Prostate gland (tissue), 2 donors: ENCODE results near the gene UBALD1. TPM values are rescaled to one million over a fixed set of nuclear protein-coding genes. Genes with fewer than 3 reads are reported as not detected.

Experiments used
- DNase-seq: peaks from one replicate; pipeline ENCODE4 v3.0.0-alpha.2; 2019; ENCODE audit warnings: low spot score
- H3K27ac ChIP-seq, 2 donors: fragments of 200-600 bp; sonication (generic); 2 replicates each; pipeline ENCODE4 v1.5.1; 2017 to 2019
- H3K27me3 ChIP-seq: fragments of 200-600 bp; sonication (generic); replicated peaks from 2 replicates; pipeline ENCODE4 v1.5.1; 2019; ENCODE audit not compliant: insufficient read depth
- H3K36me3 ChIP-seq, 2 donors: fragments of 200-600 bp; sonication (generic); 1 replicate in 1 of 2; 2 replicates in 1 of 2; pipeline versions ENCODE4 v1.5.1 to v1.8.1; 2017 to 2019
- H3K4me1 ChIP-seq: fragments of 200-600 bp; sonication (generic); replicated peaks from 2 replicates; pipeline ENCODE4 v1.5.1; 2019
- H3K4me3 ChIP-seq, 2 donors: fragments of 200-600 bp; sonication (generic); 2 replicates each; pipeline ENCODE4 v1.5.1; 2017 to 2019
- H3K9me3 ChIP-seq: fragments of 200-600 bp; sonication (generic); 2 replicates; pipeline ENCODE4 v1.5.1; 2017
- POLR2A ChIP-seq: fragments of 450-650 bp; IDR thresholded peaks from one replicate; pipeline ENCODE4 v1.6.1; 2016; ENCODE audit warnings: antibody characterized with exemption, mild to moderate bottlenecking
- POLR2AphosphoS5 ChIP-seq: sonication (generic); formaldehyde crosslinking; IDR thresholded peaks from one replicate; pipeline ENCODE4 v1.6.1; 2017; ENCODE audit warnings: antibody characterized with exemption
- WGBS: methylation state at CpG from one replicate; pipeline ENCODE4 v1.1.5; 2018; 5-methylcytosine and 5-hydroxymethylcytosine counted together
- intact Hi-C: fragments of 100-400 bp; cut with DNase I; formaldehyde crosslinking; loops from one replicate; pipeline ENCODE4 v1.14.2; 2022
- total RNA-seq, 2 donors: library from RNA; depleted of rRNA; stranded (reverse); fragments of >200 nt; gene quantifications; one replicate each; pipeline ENCODE4 v1.1.0, GENCODE V29; 2016
- TF ChIP-seq, protein P1 (sequence below), 4 experiments: fragments of 200-600 bp in 2 of 4; fragments of 450-650 bp in 2 of 4; sonication (generic) in 2 of 4; IDR thresholded peaks; 1 replicate in 3 of 4; 2 replicates in 1 of 4; pipeline ENCODE4 v1.5.1; 2016 to 2019; ENCODE audit warnings: antibody characterized with exemption in 4 of 4, mild to moderate bottlenecking in 2 of 4, moderate library complexity in 2 of 4

Gene UBALD1
- total RNA-seq, 2 donors from 2014 or later, result 14.5 to 22.1 TPM

GRCh38 chr16:4639899-4640509, 25.3 kb upstream of the UBALD1 start:
- H3K27ac ChIP-seq, result no peak overlapping the region

DNA sequence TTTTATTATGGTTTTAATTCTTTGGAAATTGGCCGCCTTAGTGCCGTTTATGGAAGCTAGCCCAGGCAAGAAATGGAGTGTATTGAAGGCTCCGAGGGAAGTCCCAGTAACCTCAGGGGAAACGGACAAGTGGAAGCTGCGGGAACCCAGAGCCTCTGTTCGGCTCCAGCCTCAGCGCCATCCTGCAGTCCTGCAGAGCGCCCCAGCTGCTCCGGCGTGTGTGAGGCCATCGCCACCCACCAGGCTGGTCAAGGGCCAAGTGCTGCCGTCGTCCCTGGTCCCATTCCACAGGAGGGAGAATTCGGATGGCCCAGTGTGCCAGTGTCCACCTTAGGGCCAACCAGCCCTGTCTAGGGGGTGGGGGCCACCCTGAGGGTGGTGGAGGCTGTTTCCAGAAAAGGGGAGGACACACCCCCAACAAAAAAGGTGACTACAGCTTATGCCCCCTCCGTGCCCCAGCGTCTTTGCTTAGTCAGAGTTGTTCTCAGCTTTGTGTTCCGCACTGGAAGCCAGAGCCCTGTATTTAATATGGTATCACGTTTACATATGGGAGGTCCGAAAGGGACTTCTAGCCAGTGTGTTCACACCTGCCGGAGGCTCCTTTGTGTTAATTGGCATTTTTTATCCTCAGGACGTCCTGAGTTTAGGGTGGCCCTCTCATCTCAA, 22.9 kb upstream of the UBALD1 start:
- H3K36me3 ChIP-seq, result no peaks in the 10 kb centered on the region
- 30% methylated on average over 21 of the region's 21 CpGs for WGBS
- no peak overlapping the region for H3K4me3 ChIP-seq
- no peak for DNase-seq
- no peaks in the 10 kb centered on the region for H3K27me3 ChIP-seq
- no peaks in the 10 kb centered on the region for H3K4me1 ChIP-seq
- peak overlapping the region in 1 of 2 donors; percentile 12 for H3K27ac ChIP-seq
- H3K9me3 ChIP-seq, result no peaks in the 10 kb centered on the region
- intact Hi-C loops, result no loop called here
- no peak for TF ChIP-seq POLR2AphosphoS5
- TF ChIP-seq, protein P1, sequence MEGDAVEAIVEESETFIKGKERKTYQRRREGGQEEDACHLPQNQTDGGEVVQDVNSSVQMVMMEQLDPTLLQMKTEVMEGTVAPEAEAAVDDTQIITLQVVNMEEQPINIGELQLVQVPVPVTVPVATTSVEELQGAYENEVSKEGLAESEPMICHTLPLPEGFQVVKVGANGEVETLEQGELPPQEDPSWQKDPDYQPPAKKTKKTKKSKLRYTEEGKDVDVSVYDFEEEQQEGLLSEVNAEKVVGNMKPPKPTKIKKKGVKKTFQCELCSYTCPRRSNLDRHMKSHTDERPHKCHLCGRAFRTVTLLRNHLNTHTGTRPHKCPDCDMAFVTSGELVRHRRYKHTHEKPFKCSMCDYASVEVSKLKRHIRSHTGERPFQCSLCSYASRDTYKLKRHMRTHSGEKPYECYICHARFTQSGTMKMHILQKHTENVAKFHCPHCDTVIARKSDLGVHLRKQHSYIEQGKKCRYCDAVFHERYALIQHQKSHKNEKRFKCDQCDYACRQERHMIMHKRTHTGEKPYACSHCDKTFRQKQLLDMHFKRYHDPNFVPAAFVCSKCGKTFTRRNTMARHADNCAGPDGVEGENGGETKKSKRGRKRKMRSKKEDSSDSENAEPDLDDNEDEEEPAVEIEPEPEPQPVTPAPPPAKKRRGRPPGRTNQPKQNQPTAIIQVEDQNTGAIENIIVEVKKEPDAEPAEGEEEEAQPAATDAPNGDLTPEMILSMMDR (IDR thresholded peaks at IDR 0.05), result no peak

More at GRCh38 chr16:4639899-4640509, 25.3 kb upstream of the UBALD1 start:
- intact Hi-C loops, result no loop called here
- 78% methylated on average over 27 of the region's 27 CpGs for WGBS
- no peaks in the 10 kb centered on the region for H3K4me1 ChIP-seq
- H3K9me3 ChIP-seq, result no peaks in the 10 kb centered on the region
- no peak overlapping the region for H3K4me3 ChIP-seq
- DNase-seq, result no peak
- H3K36me3 ChIP-seq, result no peaks in the 10 kb centered on the region
- H3K27me3 ChIP-seq, result no peaks in the 10 kb centered on the region
- TF ChIP-seq POLR2AphosphoS5, result no peak
- TF ChIP-seq POLR2A, result no peak
- TF ChIP-seq, protein P1 (IDR thresholded peaks at IDR 0.05), result no peak

DNA sequence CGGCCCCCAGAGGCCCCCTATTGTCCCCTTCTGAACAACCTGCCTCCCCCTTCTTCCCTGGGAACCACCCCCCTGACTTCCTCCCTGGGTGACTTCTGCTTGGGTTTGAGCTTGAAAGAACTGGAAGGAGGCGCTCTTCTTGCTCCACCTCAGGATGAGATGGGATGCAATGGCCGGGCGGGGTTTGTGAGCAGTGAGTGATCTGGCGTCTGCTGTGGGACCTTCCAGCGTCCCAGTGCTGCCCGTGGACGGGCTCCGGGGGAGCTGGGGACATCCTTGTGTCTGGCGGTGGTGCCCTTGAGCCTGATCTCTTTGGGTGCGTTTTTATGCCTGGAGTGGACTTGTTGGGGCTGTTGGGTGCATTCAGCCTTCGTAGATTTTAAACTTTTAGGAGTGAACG, 21.5 kb upstream of the UBALD1 start:
- Histone ChIP-seq H3K27me3 (no peaks in the 10 kb centered on the region), H3K9me3 (no peaks in the 10 kb centered on the region), H3K36me3 (no peaks in the 10 kb centered on the region), H3K27ac (no peak overlapping the region), H3K4me1 (no peaks in the 10 kb centered on the region), H3K4me3 (no peak overlapping the region)
- 89% methylated on average over 13 of the region's 13 CpGs for WGBS
- TF ChIP-seq, protein P1 (IDR thresholded peaks at IDR 0.05), result no peak
- TF ChIP-seq POLR2AphosphoS5, result no peak
- no peak for DNase-seq
- intact Hi-C loops, result no loop called here

DNA sequence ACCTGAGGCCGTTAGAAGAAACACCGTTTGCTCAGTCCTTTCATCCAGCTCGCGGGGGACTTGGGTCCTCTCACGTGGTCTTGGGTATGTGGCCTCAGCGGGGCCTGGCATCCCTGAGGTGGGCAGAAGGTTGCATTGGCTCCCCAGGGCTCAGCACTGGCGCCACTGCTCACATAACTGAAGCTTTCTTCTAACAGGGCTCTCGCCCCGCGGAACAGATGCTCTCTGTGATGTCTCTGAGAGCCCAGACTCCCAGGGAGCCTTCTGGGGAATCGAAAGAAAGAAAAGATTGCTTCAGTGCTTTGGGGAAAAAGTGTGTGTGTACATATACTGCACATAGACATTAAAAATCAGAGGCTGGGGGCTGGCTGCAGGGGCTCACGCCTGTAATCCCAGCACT, 20.1 kb upstream of the UBALD1 start:
- no peaks in the 10 kb centered on the region for H3K27me3 ChIP-seq
- DNase-seq, result no peak
- no peak overlapping the region for H3K27ac ChIP-seq
- no peaks in the 10 kb centered on the region for H3K36me3 ChIP-seq
- no peaks in the 10 kb centered on the region for H3K9me3 ChIP-seq
- intact Hi-C loops, result no loop called here
- no peak overlapping the region for H3K4me3 ChIP-seq
- 90% methylated on average over 12 of the region's 12 CpGs for WGBS
- TF ChIP-seq, protein P1 (IDR thresholded peaks at IDR 0.05), result no peak
- TF ChIP-seq POLR2AphosphoS5 (no peak), POLR2A (no peak)
- no peaks in the 10 kb centered on the region for H3K4me1 ChIP-seq
